ENCODE measurements around the gene SGMS2. TPM values are rescaled to one million over a fixed set of nuclear protein-coding genes. Genes with fewer than 3 reads are reported as not detected.

The SGMS2 gene
- total RNA-seq, 1 experiment from 2014 or later = 0.72 TPM

- no peak for ATAC-seq
- TF ChIP-seq NFATC4 (CRISPR knock-in tag; IDR thresholded peaks at IDR 0.05) = no peak
- no peak for TF ChIP-seq JAZF1 (CRISPR knock-in tag; IDR thresholded peaks at IDR 0.05)
- no peak for TF ChIP-seq CDX4 (CRISPR knock-in tag; IDR thresholded peaks at IDR 0.05; ENCODE audit: borderline replicate concordance)
- no peak for TF ChIP-seq ZNF121 (CRISPR knock-in tag; IDR thresholded peaks at IDR 0.05)
- TF ChIP-seq FOXK1 (CRISPR knock-in tag; IDR thresholded peaks at IDR 0.05) = no peak
- TF ChIP-seq E2F4 (CRISPR knock-in tag; IDR thresholded peaks at IDR 0.05; ENCODE audit: borderline replicate concordance, low read depth) = no peak
- no peak for TF ChIP-seq ZNF219 (CRISPR knock-in tag; IDR thresholded peaks at IDR 0.05; ENCODE audit: borderline replicate concordance)
- TF ChIP-seq SP1 (CRISPR knock-in tag; conservative IDR thresholded peaks at IDR 0.05) = no peak
- no peak for TF ChIP-seq NR1H2 (CRISPR knock-in tag; IDR thresholded peaks at IDR 0.05)
- no peak for TF ChIP-seq STAT6 (CRISPR knock-in tag; conservative IDR thresholded peaks at IDR 0.05; ENCODE audit: low read depth)
- TF ChIP-seq SMAD3 (CRISPR knock-in tag; IDR thresholded peaks at IDR 0.05; ENCODE audit: borderline replicate concordance) = no peak
- TF ChIP-seq ZNF416 (CRISPR knock-in tag; IDR thresholded peaks at IDR 0.05) = no peak
- Mint-ChIP-seq H3K9me3 (peaks cover 13% of the 10 kb centered on the region; the same call in 1 of the 2 replicates), H3K27ac (no peak overlapping the region), H3K36me3 (no peaks in the 10 kb centered on the region), H3K4me3 (no peak overlapping the region), H3K4me1 (peaks cover 11% of the 10 kb centered on the region), H3K27me3 (ENCODE audit: low read depth) (peaks cover 10% of the 10 kb centered on the region)
- ChIA-PET CTCF (no interaction called here), POLR2A (no interaction called here)
- no peak for DNase-seq (ENCODE audit: low spot score)
These were observed 24.9 kb upstream of the SGMS2 start for GRCh38 chr4:107799669-107800450.

- H3K4me1 Mint-ChIP-seq = peaks cover 3% of the 10 kb centered on the region
- DNase-seq (ENCODE audit: low spot score) (no peak), ATAC-seq (no peak)
- no peak overlapping the region for H3K27ac Mint-ChIP-seq
- CTCF ChIA-PET = no interaction called here
- H3K36me3 Mint-ChIP-seq = no peaks in the 10 kb centered on the region
- H3K4me3 Mint-ChIP-seq = no peak overlapping the region
- POLR2A ChIA-PET = no interaction called here
- peaks cover 13% of the 10 kb centered on the region; the same call in 1 of the 2 replicates for H3K9me3 Mint-ChIP-seq
- H3K27me3 Mint-ChIP-seq (ENCODE audit: low read depth) = peaks cover 12% of the 10 kb centered on the region
- TF ChIP-seq NR2C2 (CRISPR knock-in tag; IDR thresholded peaks at IDR 0.05) (no peak), NFATC4 (CRISPR knock-in tag; IDR thresholded peaks at IDR 0.05) (no peak), ZNF423 (CRISPR knock-in tag; IDR thresholded peaks at IDR 0.05) (no peak)
These were observed 24.0 kb upstream of the SGMS2 start for GRCh38 chr4:107800706-107801105.

GRCh38 chr4:107801766-107802211, 22.9 kb upstream of the SGMS2 start:
- POLR2A ChIA-PET = no interaction called here
- DNase-seq (ENCODE audit: low spot score) = no peak
- ATAC-seq = no peak

More at GRCh38 chr4:107801766-107802211, 22.9 kb upstream of the SGMS2 start:
- H3K4me1 Mint-ChIP-seq = no peaks in the 10 kb centered on the region; the same call in 1 of the 2 replicates
- no peak overlapping the region for H3K27ac Mint-ChIP-seq
- peaks cover 13% of the 10 kb centered on the region; the same call in 1 of the 2 replicates for H3K9me3 Mint-ChIP-seq
- no peak overlapping the region for H3K4me3 Mint-ChIP-seq
- peaks cover 9% of the 10 kb centered on the region for H3K27me3 Mint-ChIP-seq (ENCODE audit: low read depth)
- TF ChIP-seq RORB (CRISPR knock-in tag; IDR thresholded peaks at IDR 0.05) (no peak), EMX1 (CRISPR knock-in tag; IDR thresholded peaks at IDR 0.05) (no peak), ZNF232 (CRISPR knock-in tag; IDR thresholded peaks at IDR 0.05) (no peak), FOXP1 (CRISPR knock-in tag; IDR thresholded peaks at IDR 0.05; ENCODE audit: borderline replicate concordance) (no peak), CDX4 (CRISPR knock-in tag; IDR thresholded peaks at IDR 0.05; ENCODE audit: borderline replicate concordance) (no peak), SP1 (CRISPR knock-in tag; conservative IDR thresholded peaks at IDR 0.05) (no peak), JUN (CRISPR knock-in tag; IDR thresholded peaks at IDR 0.05) (no peak), PRRX2 (CRISPR knock-in tag; IDR thresholded peaks at IDR 0.05) (no peak), E2F4 (CRISPR knock-in tag; IDR thresholded peaks at IDR 0.05; ENCODE audit: borderline replicate concordance, low read depth) (no peak), ZNF121 (CRISPR knock-in tag; IDR thresholded peaks at IDR 0.05) (no peak), FOXJ3 (CRISPR knock-in tag; IDR thresholded peaks at IDR 0.05; ENCODE audit: borderline replicate concordance) (no peak), CREB1 (CRISPR knock-in tag; IDR thresholded peaks at IDR 0.05) (no peak), RELA (CRISPR knock-in tag; IDR thresholded peaks at IDR 0.05; ENCODE audit: borderline replicate concordance) (no peak), IRF2 (CRISPR knock-in tag; IDR thresholded peaks at IDR 0.05; ENCODE audit: borderline replicate concordance, low read depth) (no peak), ZNF396 (CRISPR knock-in tag; IDR thresholded peaks at IDR 0.05; ENCODE audit: borderline replicate concordance) (no peak)
- CTCF ChIA-PET = no interaction called here
- no peaks in the 10 kb centered on the region for H3K36me3 Mint-ChIP-seq
